UCSD-AML1 (cell line): ENCODE results near the gene OR5M8.

Source experiments
- DNase-seq: peaks from one replicate; lab custom pipeline; 2025; ENCODE audit not compliant: unreplicated experiment; lab: John Stamatoyannopoulos, UW

The OR5M8 gene

GRCh38 chr11:56491270-56491669 lies at the start of gene OR5M8:
OR5M8 (minus strand) TSS chr11:56491370; CDS start chr11:56491370, 0 bp downstream.
- DNase-seq, result no peak

GRCh38 chr11:56533054-56533740 lies 42.0 kb upstream of the OR5M8 start:
- DNase-seq, result no peak

GRCh38 chr11:56531856-56532255 lies 40.7 kb upstream of the OR5M8 start:
- no peak for DNase-seq

- DNase-seq, result no peak
Measured at GRCh38 chr11:56522008-56522407, 30.8 kb upstream of the OR5M8 start.

GRCh38 chr11:56513280-56513679 lies 22.1 kb upstream of the OR5M8 start:
- DNase-seq, result no peak

- DNase-seq, result no peak
Measured at GRCh38 chr11:56509439-56509838, 18.3 kb upstream of the OR5M8 start.

- DNase-seq, result no peak
Measured at GRCh38 chr11:56497010-56497409, 5.8 kb upstream of the OR5M8 start.

- DNase-seq, result no peak
Measured at GRCh38 chr11:56495117-56495516, 3.9 kb upstream of the OR5M8 start.

GRCh38 chr11:56486801-56487200 lies 4.4 kb downstream of the OR5M8 start:
- no peak for DNase-seq

GRCh38 chr11:56474729-56475235 lies 16.4 kb downstream of the OR5M8 start:
- DNase-seq, result no peak

GRCh38 chr11:56473252-56473651 lies 17.9 kb downstream of the OR5M8 start, which contains the start of gene OR5M3:
OR5M3 (minus strand) TSS chr11:56473352; CDS start chr11:56470497, 2,855 bp downstream.
- no peak for DNase-seq

GRCh38 chr11:56457076-56457475 lies 34.1 kb downstream of the OR5M8 start:
- DNase-seq, result no peak

- no peak for DNase-seq
Measured at GRCh38 chr11:56453521-56453920, 37.6 kb downstream of the OR5M8 start.
